ENCODE results near the gene HIGD1B. TPM values are rescaled to one million over a fixed set of nuclear protein-coding genes. Genes with fewer than 3 reads are reported as not detected.

Gene HIGD1B
- total and polyA plus RNA-seq, 9 donors, result 1.1 to 6.8 (median 2.0) TPM

GRCh38 chr17:44862278-44862914 lies 14.7 kb downstream of the HIGD1B start:
- no peak for DNase-seq
- intact Hi-C loops (cut with DNase I), result loop anchor here in 1 of 4 donors (2.0 kb wide), 1 partner anchor 84 kb away; no protein-coding TSS in a partner anchor
- H3K36me3 ChIP-seq, result no peaks in the 10 kb centered on the region

GRCh38 chr17:44863061-44863918 lies 15.6 kb downstream of the HIGD1B start:
- TF ChIP-seq EP300 (IDR thresholded peaks at IDR 0.05) (no peak), POLR2A (IDR thresholded peaks at IDR 0.05) (no peak)
- TF ChIP-seq, protein P1, sequence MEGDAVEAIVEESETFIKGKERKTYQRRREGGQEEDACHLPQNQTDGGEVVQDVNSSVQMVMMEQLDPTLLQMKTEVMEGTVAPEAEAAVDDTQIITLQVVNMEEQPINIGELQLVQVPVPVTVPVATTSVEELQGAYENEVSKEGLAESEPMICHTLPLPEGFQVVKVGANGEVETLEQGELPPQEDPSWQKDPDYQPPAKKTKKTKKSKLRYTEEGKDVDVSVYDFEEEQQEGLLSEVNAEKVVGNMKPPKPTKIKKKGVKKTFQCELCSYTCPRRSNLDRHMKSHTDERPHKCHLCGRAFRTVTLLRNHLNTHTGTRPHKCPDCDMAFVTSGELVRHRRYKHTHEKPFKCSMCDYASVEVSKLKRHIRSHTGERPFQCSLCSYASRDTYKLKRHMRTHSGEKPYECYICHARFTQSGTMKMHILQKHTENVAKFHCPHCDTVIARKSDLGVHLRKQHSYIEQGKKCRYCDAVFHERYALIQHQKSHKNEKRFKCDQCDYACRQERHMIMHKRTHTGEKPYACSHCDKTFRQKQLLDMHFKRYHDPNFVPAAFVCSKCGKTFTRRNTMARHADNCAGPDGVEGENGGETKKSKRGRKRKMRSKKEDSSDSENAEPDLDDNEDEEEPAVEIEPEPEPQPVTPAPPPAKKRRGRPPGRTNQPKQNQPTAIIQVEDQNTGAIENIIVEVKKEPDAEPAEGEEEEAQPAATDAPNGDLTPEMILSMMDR (IDR thresholded peaks at IDR 0.05), result no peak
- intact Hi-C loops (cut with DNase I), result loop anchor here in 1 of 4 donors (2.0 kb wide), 1 partner anchor 84 kb away; no protein-coding TSS in a partner anchor
- no peak for DNase-seq
- H3K27me3 ChIP-seq, result no peaks in the 10 kb centered on the region
- H3K4me1 ChIP-seq (ENCODE audit: insufficient read depth), result no peaks in the 10 kb centered on the region
- WGBS, 3 donors, result 58 to 76% (median 63%) methylated on average over 12 of the region's 12 CpGs
- H3K36me3 ChIP-seq, result no peaks in the 10 kb centered on the region
- no peak overlapping the region for H3K4me3 ChIP-seq
- no peaks in the 10 kb centered on the region for H3K9me3 ChIP-seq
- no peak overlapping the region for H3K27ac ChIP-seq

More at GRCh38 chr17:44862278-44862914, 14.7 kb downstream of the HIGD1B start:
- 86 to 90% (median 88%) methylated on average over 9 of the region's 9 CpGs for WGBS, 3 donors
- H3K27me3 ChIP-seq, result no peaks in the 10 kb centered on the region
- H3K4me1 ChIP-seq (ENCODE audit: insufficient read depth), result no peaks in the 10 kb centered on the region
- TF ChIP-seq, protein P1 (IDR thresholded peaks at IDR 0.05), result no peak
- TF ChIP-seq POLR2A (IDR thresholded peaks at IDR 0.05), result no peak
- no peak for TF ChIP-seq EP300 (IDR thresholded peaks at IDR 0.05)
- H3K4me3 ChIP-seq, result no peak overlapping the region
- no peak overlapping the region for H3K27ac ChIP-seq
- H3K9me3 ChIP-seq, result no peaks in the 10 kb centered on the region

DNA sequence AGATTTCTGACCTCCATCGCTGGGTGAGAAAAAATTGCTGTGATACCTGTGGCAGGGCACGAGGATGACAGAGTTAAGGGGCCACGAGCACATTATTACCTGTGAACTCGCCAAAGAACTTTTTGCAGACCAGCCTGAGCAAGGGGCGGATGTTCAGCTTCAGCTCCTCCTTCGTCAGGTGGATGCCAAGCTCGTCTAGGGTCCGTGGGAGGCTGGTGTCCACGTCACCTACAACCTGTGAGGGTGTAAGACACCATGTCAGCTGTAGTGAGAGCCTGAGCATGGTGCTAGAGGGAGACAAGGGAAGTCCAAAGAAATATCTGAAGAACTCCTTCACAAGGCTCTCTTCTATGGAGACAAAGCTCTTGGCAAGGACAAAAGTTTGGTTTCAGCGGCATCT lies 17.1 kb downstream of the HIGD1B start:
- intact Hi-C loops (cut with DNase I), result loop anchor here in 3 of 4 donors (1.0 to 5.0 kb wide), 3 partner anchors 88 to 91 kb away; no protein-coding TSS in a partner anchor
- no peaks in the 10 kb centered on the region for H3K36me3 ChIP-seq
- no peak overlapping the region for H3K27ac ChIP-seq

GRCh38 chr17:44865231-44865660 lies 17.6 kb downstream of the HIGD1B start:
- no peak for TF ChIP-seq POLR2A (IDR thresholded peaks at IDR 0.05)
- TF ChIP-seq, protein P1 (IDR thresholded peaks at IDR 0.05), result peak; percentile 58 to 78 (median 62)
- peak; percentile 33 to 61 (median 59) for DNase-seq
- no peaks in the 10 kb centered on the region for H3K27me3 ChIP-seq
- WGBS, 3 donors, result 7 to 14% (median 10%) methylated on average over 1 of the region's 1 CpG
- no peak overlapping the region for H3K27ac ChIP-seq
- no peak overlapping the region for H3K4me3 ChIP-seq
- no peaks in the 10 kb centered on the region for H3K9me3 ChIP-seq
- intact Hi-C loops (cut with DNase I), result loop anchor here in 3 of 4 donors (1.0 to 5.0 kb wide), 3 partner anchors 88 to 91 kb away; no protein-coding TSS in a partner anchor
- no peaks in the 10 kb centered on the region for H3K36me3 ChIP-seq
- no peaks in the 10 kb centered on the region for H3K4me1 ChIP-seq (ENCODE audit: insufficient read depth)

More for the DNA sequence above, 17.1 kb downstream of the HIGD1B start:
- no peak for TF ChIP-seq EP300 (IDR thresholded peaks at IDR 0.05)
- Histone ChIP-seq H3K9me3 (no peaks in the 10 kb centered on the region), H3K4me1 (ENCODE audit: insufficient read depth) (no peaks in the 10 kb centered on the region), H3K27me3 (no peaks in the 10 kb centered on the region), H3K4me3 (no peak overlapping the region)
- 55 to 67% (median 62%) methylated on average over 10 of the region's 10 CpGs for WGBS, 3 donors
- no peak for DNase-seq

All from ovary (tissue), 9 donors.